ENCODE measurements around the gene CYLC2.

Gene CYLC2, protein sequence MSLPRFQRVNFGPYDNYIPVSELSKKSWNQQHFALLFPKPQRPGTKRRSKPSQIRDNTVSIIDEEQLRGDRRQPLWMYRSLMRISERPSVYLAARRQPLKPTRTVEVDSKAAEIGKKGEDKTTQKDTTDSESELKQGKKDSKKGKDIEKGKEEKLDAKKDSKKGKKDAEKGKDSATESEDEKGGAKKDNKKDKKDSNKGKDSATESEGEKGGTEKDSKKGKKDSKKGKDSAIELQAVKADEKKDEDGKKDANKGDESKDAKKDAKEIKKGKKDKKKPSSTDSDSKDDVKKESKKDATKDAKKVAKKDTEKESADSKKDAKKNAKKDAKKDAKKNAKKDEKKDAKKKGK

DNA sequence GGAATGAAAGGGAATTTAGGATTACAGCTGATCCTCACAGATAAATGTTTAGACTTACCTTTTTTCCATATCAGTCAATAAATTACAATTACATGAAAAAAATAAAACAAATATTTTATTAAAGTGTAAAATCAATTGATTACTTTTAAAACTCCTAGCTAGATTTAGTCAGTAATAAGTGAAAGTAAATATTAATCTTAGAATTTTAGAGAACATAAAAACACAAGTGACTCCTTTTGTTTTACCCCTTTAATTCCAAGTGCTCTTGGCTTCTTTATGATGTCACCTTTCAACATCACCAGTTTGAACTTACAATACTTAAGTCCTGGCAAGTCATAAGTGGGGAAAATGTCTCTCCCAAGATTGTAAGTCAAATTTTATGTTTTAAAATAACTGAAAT, at the start of gene CYLC2:
CYLC2 (plus strand) TSS at position 301 of the 400 bp plus-strand sequence; CDS start at position 349, 48 bp downstream.
- DNase-seq (ENCODE audit: low read depth): no peak
- TF ChIP-seq, protein P1, sequence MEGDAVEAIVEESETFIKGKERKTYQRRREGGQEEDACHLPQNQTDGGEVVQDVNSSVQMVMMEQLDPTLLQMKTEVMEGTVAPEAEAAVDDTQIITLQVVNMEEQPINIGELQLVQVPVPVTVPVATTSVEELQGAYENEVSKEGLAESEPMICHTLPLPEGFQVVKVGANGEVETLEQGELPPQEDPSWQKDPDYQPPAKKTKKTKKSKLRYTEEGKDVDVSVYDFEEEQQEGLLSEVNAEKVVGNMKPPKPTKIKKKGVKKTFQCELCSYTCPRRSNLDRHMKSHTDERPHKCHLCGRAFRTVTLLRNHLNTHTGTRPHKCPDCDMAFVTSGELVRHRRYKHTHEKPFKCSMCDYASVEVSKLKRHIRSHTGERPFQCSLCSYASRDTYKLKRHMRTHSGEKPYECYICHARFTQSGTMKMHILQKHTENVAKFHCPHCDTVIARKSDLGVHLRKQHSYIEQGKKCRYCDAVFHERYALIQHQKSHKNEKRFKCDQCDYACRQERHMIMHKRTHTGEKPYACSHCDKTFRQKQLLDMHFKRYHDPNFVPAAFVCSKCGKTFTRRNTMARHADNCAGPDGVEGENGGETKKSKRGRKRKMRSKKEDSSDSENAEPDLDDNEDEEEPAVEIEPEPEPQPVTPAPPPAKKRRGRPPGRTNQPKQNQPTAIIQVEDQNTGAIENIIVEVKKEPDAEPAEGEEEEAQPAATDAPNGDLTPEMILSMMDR (IDR thresholded peaks at IDR 0.05; ENCODE audit: insufficient read depth, low read depth, low read length, missing control alignments): no peak
- H3K4me3 ChIP-seq (ENCODE audit: low read depth, low read length): no peak within 1 kb of the TSS

DNA sequence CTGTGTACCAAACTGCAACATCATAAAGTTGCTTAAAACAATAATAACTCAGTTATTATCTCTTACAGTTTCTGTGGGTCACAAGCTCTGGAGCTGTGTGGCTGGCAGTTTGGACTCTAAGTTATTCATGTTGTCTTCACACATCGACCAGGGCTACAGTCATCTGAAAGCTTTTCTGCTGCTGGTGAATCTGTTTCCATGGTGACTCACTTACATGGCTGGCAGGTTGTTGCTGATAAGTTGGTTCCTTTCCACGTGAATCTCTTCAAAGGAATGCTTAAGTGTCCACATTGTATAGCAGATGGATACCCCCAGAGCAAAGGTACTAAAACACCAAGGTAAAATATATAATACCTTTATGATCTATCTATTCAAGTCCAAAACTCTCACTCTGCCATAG, 44.8 kb upstream of the CYLC2 start:
- TF ChIP-seq, protein P1 (IDR thresholded peaks at IDR 0.05; ENCODE audit: insufficient read depth, low read depth, low read length, missing control alignments): no peak
- no peak for DNase-seq (ENCODE audit: low read depth)
- H3K4me3 ChIP-seq (ENCODE audit: low read depth, low read length): no peak overlapping the region

DNA sequence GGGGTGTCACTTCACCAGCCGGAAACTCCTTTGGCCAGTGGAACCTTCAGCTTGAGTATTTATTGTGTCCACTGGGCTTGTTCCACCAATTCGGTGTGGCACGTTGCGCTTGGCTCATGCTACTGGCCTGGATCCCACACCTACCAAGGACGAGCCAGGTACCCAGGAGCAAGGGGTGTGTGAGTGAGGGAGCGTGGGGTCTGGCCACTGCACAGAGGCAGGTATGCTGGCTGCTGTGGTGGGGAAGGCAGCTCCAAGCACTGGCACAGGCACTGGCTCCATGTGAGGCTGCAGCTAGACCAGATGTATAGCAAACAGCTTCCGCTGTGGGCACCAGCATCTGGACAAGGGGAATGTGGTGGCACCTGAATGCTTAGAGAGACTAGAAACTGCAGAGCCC, 28.1 kb upstream of the CYLC2 start:
- no peak overlapping the region for H3K4me3 ChIP-seq (ENCODE audit: low read depth, low read length)
- no peak for DNase-seq (ENCODE audit: low read depth)
- TF ChIP-seq, protein P1 (IDR thresholded peaks at IDR 0.05; ENCODE audit: insufficient read depth, low read depth, low read length, missing control alignments): no peak

DNA sequence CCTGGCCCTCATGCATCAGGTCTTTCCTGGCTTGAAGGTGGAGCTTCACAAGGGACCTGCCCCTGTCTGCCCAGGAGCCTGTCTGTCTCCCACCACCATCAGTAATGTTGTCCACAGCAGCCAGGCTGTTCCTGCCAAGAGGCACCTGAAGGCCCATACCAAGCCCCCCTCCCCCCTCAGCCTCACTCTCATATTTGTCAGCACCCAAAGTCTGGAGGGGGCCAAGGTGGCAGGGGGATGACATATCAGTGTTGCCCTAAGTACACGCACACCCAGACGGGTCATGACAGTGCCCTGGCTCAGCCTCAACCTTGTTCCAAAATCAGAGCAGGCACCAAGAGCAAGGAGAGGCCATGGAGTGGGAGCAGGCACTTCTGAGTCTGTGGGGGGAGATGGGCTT, 27.2 kb upstream of the CYLC2 start:
- no peak overlapping the region for H3K4me3 ChIP-seq (ENCODE audit: low read depth, low read length)
- DNase-seq (ENCODE audit: low read depth): no peak
- TF ChIP-seq, protein P1 (IDR thresholded peaks at IDR 0.05; ENCODE audit: insufficient read depth, low read depth, low read length, missing control alignments): no peak

DNA sequence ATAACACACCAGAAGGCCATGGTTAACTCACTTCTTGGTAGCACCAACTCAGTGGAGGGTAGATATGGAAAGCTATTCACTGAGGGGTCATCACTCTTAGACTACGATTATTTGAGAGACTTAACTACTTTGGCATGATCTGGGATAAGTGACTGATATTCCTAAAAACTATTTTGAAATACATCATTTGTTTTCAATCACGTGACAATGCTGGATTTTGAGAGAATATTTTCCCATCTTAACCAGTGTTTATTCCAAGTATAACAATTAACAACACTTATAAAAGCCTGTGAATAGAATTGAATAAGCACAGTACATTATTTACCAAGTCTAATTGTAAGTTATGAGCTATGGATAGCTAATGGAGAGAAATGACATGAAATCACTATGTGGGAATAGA, 22.4 kb upstream of the CYLC2 start:
- DNase-seq (ENCODE audit: low read depth): no peak
- H3K4me3 ChIP-seq (ENCODE audit: low read depth, low read length): no peak overlapping the region
- TF ChIP-seq, protein P1 (IDR thresholded peaks at IDR 0.05; ENCODE audit: insufficient read depth, low read depth, low read length, missing control alignments): no peak

DNA sequence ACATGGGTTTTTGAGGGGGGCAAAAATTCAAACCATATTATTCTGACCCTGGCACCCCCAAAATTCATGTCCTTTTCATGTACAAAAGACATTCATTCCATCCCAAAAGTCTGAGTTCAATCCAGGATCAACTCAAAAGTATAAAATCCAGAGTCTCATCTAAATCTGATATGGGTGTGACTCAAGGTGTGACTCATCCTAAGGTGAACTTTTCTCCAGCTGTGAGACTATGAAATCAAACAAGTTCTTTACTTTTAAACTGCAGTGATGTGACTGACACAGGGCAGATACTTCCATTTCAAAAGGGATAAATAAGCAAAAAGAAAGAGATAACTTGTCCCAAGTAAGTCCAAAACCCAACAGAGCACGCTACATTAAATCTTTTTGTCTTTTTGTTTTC, 20.6 kb upstream of the CYLC2 start:
- no peak overlapping the region for H3K4me3 ChIP-seq (ENCODE audit: low read depth, low read length)
- TF ChIP-seq, protein P1 (IDR thresholded peaks at IDR 0.05; ENCODE audit: insufficient read depth, low read depth, low read length, missing control alignments): no peak
- no peak for DNase-seq (ENCODE audit: low read depth)

DNA sequence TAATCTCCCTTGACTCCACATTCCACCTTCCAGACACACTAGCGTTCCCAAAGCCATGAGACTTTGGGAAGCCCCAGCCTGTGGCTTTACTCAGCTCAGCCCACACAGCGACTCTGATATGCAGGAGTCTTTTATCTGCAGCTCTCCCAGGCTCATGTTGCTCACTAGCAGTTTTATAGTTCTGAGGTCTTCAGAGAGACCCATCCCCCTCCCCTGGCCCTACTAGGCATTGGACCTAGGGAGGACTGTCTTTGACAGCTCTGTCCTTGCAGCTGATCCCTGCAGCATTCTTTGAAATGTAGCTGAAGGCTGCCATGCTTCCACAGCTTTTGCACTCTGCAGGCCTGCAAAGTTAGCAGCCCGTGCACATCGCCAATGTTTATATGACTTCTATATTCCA, 19.9 kb upstream of the CYLC2 start:
- TF ChIP-seq, protein P1 (IDR thresholded peaks at IDR 0.05; ENCODE audit: insufficient read depth, low read depth, low read length, missing control alignments): no peak
- no peak overlapping the region for H3K4me3 ChIP-seq (ENCODE audit: low read depth, low read length)
- DNase-seq (ENCODE audit: low read depth): no peak
